IPS-18a (cell line): ENCODE results near the gene MTHFD1L.

Experiments
- H3K27ac ChIP-seq: one replicate; pipeline ENCODE4 v1.5.1; 2013; ENCODE audit warnings: low read length
- H3K27me3 ChIP-seq: one replicate; pipeline ENCODE4 v1.6.1; 2013; ENCODE audit warnings: mild to moderate bottlenecking, low read length; ENCODE audit not compliant: control insufficient read depth, insufficient read depth
- H3K36me3 ChIP-seq: one replicate; pipeline ENCODE4 v1.6.1; 2013; ENCODE audit warnings: low read depth, low read length; ENCODE audit not compliant: control insufficient read depth
- H3K4me1 ChIP-seq: one replicate; pipeline ENCODE4 v1.6.1; 2013; ENCODE audit warnings: low read depth, low read length; ENCODE audit not compliant: control insufficient read depth
- H3K4me3 ChIP-seq: one replicate; pipeline ENCODE4 v1.5.1; 2013; ENCODE audit warnings: low read length
- H3K9ac ChIP-seq: one replicate; pipeline ENCODE4 v1.6.1; 2013; ENCODE audit warnings: mild to moderate bottlenecking, low read length, moderate library complexity
- H3K9me3 ChIP-seq: one replicate; pipeline ENCODE4 v1.6.1; 2013; ENCODE audit warnings: low read depth, low read length; ENCODE audit not compliant: control insufficient read depth

MTHFD1L gene

DNA sequence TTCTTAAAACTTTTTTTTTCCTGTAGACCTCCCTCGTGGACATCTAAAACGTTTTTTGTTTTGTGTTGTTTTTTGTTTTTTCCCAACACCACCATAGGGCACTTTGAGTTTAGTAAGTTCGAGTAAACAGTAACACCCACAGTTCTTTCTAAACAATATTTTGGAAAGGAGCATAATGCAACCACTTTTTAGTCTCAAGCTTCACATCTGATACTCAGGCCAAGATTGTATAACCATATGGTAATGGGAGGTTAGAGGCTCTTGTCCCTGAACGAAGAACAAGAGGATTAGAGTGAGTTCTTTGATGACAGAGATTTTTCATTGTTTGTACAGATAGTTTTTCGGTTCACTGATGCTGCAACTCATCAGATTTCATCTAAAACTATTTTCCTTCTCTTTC, 144.6 kb downstream of the MTHFD1L start:
- Histone ChIP-seq H3K4me3 (peak overlapping the region; percentile 7), H3K9ac (no peak overlapping the region), H3K9me3 (no peaks in the 10 kb centered on the region), H3K36me3 (peaks cover 18% of the 10 kb centered on the region), H3K4me1 (peaks cover 24% of the 10 kb centered on the region), H3K27me3 (no peaks in the 10 kb centered on the region), H3K27ac (no peak overlapping the region)

DNA sequence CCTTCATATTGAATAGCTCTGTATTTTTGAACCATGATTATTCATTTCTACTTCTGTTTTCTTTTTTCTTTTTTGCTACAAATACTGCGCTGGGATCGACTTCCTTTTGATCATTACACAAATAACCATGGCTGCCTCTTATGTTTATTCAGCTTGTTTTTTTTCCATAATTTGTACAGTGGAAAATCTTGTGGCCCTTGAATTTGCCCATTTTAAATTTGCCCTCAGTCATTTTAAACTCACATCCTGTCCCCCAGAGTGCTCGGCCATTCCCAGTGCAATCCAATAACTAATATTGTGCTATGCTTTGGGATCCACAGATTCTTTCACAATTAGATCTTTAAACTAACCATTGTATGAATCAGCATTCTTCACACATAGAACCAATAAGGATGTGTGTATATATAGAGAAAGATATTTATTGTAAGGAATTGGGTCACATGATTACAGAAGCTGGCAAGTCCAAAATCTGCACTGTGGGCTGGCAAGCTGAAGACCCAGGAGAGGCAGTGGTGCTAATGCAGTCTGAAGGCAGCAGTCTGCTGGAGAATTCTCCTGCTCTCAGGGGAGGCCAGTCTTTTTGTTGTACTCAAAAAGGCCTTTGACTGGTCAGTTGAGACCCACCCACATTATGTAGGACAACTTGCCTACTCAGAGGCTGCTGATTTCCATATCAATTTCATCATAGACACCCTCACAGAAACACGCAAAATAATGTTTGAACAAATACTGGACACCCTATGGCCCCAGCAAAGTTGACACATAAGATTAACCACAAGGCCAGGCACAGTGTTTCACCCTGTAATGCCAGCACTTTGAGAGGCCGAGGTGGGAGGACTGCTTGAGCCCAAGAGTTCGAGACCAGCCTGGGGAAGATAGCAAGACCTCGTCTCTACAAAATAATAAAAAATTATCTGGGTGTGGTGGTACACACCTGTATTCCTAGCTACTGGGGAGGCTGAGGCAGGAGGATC, 147.1 kb downstream of the MTHFD1L start:
- Histone ChIP-seq H3K9ac (no peak overlapping the region), H3K9me3 (no peaks in the 10 kb centered on the region), H3K4me3 (no peak overlapping the region), H3K27me3 (no peaks in the 10 kb centered on the region), H3K4me1 (peaks cover 20% of the 10 kb centered on the region), H3K27ac (no peak overlapping the region), H3K36me3 (peaks cover 30% of the 10 kb centered on the region)

DNA sequence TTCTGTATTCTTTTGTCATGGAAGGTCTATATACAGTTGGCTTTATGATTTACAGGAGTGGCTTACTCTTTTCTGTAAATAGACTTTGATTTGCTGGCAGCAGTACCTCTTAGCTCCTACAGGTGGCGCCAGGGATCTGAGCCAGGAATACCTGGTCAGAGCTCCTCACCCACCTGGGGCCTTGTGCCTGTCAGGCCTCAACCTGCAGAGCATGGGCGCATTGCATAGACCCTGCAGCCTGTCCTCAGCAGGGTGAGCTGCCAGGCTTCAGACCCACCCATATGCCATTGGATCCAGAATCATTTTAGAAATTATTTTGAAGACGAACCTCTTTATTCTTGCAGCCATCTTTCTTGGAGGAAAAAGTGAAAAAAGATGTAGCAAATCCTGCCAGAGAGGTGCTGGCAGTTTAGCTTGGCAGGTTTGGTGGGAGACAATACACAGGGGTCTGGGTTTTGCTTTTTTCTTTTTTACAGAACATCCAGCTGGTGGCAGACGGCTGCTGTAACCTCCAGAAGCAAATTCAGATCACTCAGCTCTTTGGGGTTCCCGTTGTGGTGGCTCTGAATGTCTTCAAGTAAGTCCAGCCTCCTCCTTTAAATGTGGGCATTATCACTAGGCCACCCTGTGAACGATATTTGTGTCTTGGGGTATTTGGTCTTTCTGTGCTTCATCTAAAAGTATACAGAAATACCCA, 149.1 kb downstream of the MTHFD1L start:
- Histone ChIP-seq H3K4me3 (no peak overlapping the region), H3K9me3 (no peaks in the 10 kb centered on the region), H3K27ac (no peak overlapping the region), H3K36me3 (peaks cover 46% of the 10 kb centered on the region), H3K9ac (no peak overlapping the region), H3K27me3 (no peaks in the 10 kb centered on the region), H3K4me1 (peaks cover 8% of the 10 kb centered on the region)

DNA sequence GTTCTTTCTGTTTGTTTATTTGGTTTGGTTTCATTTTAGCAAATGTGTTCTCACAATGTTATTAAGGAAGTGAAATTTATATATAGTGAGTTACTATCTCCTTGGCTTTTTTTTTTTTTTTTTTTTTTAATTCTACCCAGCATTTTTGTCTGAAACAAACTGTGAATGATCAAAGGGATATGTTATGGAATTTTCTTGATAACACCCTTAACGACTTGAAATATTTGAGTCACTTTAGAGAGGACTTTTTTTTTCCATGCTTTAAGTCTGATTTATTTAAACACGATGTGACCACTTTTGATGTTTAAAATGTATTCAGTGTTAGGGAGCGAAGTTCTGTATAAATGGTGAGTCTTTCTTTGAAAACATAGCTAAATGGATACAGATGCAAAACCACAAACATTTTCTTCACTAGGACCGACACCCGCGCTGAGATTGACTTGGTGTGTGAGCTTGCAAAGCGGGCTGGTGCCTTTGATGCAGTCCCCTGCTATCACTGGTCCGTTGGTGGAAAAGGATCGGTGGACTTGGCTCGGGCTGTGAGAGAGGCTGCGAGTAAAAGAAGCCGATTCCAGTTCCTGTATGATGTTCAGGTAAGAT, 149.7 kb downstream of the MTHFD1L start:
- Histone ChIP-seq H3K27me3 (no peaks in the 10 kb centered on the region), H3K9ac (no peak overlapping the region), H3K36me3 (peaks cover 46% of the 10 kb centered on the region), H3K27ac (no peak overlapping the region), H3K4me1 (peaks cover 2% of the 10 kb centered on the region), H3K4me3 (no peak overlapping the region), H3K9me3 (no peaks in the 10 kb centered on the region)

DNA sequence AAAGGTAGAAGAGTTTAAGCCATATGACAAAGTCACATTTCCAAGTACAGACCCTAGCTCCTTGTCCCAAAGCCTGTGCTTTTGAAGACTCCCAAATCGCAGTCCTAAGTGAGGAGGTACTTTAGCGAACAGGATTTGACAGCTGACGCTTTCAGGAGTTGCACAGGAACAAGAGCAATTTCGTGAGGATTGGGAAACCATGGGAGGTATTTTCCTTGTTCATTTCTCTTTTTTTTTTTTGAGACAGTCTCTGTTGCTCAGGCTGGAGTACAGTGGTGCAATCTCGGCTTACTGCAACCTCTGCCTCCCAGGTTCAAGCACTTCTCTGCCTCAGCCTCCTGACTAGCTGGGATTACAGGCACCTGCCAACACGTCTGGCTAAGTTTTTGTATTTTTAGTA, 150.6 kb downstream of the MTHFD1L start:
- Histone ChIP-seq H3K36me3 (peaks cover 44% of the 10 kb centered on the region), H3K4me3 (no peak overlapping the region)

DNA sequence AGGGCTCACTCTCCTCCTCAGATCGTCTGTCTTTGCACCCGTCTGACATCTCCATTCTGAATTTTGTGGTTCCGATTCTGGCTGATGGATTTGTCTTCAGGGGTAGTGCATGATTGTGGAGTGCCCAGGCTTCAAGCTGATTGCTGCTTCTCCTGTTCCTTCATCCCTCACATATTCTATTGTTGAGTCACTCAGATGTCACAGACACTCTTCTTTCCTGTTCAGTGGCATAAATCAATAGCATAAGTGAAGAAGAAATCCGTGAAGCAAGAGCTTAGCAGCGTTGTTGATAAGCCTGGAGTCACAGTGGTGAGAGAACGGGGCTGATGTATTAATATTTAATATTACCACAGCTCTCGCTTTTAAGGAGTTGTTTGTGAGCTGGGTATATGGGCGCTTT, 152.5 kb downstream of the MTHFD1L start:
- Histone ChIP-seq H3K9ac (no peak overlapping the region), H3K4me3 (no peak overlapping the region), H3K27ac (no peak overlapping the region), H3K9me3 (no peaks in the 10 kb centered on the region), H3K4me1 (no peaks in the 10 kb centered on the region), H3K27me3 (no peaks in the 10 kb centered on the region), H3K36me3 (peaks cover 41% of the 10 kb centered on the region)

More for the DNA sequence above, 150.6 kb downstream of the MTHFD1L start:
- H3K9me3 ChIP-seq, result no peaks in the 10 kb centered on the region
- H3K27me3 ChIP-seq, result no peaks in the 10 kb centered on the region
- H3K27ac ChIP-seq, result no peak overlapping the region
- H3K9ac ChIP-seq, result no peak overlapping the region
- H3K4me1 ChIP-seq, result no peaks in the 10 kb centered on the region

DNA sequence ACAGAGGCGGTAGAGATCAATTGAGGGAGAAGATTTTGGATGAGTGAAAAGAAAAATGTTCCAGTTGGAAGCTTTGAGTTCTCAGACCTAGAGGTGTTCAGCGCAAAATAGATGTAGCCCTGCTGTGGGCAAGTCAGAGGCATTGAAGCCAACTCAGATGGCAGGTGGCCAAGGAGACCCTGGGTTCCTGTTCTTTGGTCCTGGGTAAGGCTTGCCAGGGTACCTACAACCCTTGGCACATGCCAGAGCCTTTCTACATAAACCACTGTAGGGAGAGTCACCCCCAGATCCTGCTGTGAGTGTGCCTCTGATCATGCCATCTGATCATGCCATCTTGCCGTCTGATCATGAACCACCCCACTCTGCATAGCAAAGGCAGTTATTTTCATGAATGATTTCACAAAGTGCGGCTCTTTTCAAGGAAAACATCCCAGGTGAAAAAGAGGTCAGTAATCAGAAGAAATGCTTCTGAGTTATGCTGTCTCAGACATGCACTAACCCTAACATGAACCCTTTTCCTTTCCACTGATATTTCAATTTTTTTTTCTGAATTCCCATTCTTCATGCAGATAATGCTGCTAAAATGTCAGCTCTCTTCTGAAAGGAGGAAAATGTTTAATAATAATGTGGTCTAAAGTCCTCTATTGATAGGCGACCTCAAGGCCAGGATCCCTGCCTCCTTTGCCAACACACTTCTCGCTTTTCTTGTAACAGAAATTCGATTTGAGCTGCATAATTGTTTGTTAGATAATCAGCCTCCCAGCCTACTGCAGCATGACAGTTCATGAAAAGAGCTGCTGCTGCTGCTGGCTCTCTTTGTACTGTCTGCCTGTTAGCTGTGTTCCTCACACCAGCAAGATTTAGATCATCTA, 153.6 kb downstream of the MTHFD1L start:
- no peak overlapping the region for H3K4me3 ChIP-seq
- H3K27me3 ChIP-seq, result no peaks in the 10 kb centered on the region
- H3K27ac ChIP-seq, result no peak overlapping the region
- no peaks in the 10 kb centered on the region for H3K4me1 ChIP-seq
- peaks cover 47% of the 10 kb centered on the region for H3K36me3 ChIP-seq
- H3K9me3 ChIP-seq, result no peaks in the 10 kb centered on the region
- H3K9ac ChIP-seq, result no peak overlapping the region

DNA sequence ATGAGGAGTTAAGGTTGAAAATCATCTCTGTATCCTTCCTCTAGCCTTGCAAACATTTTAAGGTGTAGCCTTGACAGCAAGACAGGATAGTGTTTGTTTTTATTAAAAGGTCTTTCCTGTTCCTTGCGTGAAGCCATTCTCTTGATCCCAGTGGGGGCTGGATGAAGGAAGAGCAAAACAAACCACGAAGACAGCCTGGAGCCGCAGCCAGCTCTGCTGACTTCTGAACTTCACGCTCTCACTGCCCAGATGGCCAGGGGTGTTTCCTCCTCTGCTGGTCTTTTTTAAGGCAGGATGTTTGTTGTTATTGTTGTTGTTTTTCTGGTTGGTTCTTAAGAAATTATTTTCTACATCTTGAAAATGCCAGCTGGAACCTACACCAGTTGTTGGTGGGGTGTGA, 156.4 kb downstream of the MTHFD1L start:
- Histone ChIP-seq H3K9ac (no peak overlapping the region), H3K4me3 (no peak overlapping the region), H3K36me3 (peaks cover 37% of the 10 kb centered on the region), H3K4me1 (no peaks in the 10 kb centered on the region), H3K27me3 (no peaks in the 10 kb centered on the region), H3K27ac (no peak overlapping the region), H3K9me3 (no peaks in the 10 kb centered on the region)

DNA sequence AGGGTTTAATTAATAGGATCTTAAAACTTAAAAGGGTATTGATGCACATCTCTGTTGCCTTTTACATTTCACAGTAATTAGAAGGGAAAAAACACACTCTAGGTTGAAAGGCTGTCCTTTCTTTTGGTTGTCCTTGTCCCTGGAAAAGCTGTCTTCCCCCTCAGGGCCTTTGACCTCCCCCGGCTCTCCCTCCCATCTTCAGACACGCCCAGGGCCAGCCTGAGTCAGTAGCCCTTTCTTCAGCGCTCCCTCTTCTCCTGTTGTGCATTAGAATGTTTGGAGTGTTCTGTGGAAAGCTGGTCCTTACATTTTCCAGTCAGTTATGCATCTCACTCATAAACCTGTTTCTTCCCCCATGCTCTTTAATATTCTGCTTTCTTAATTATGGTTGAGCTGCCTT, 157.0 kb downstream of the MTHFD1L start:
- Histone ChIP-seq H3K9me3 (no peaks in the 10 kb centered on the region), H3K27me3 (no peaks in the 10 kb centered on the region), H3K4me1 (no peaks in the 10 kb centered on the region), H3K27ac (no peak overlapping the region), H3K9ac (no peak overlapping the region), H3K4me3 (no peak overlapping the region), H3K36me3 (peaks cover 34% of the 10 kb centered on the region)

DNA sequence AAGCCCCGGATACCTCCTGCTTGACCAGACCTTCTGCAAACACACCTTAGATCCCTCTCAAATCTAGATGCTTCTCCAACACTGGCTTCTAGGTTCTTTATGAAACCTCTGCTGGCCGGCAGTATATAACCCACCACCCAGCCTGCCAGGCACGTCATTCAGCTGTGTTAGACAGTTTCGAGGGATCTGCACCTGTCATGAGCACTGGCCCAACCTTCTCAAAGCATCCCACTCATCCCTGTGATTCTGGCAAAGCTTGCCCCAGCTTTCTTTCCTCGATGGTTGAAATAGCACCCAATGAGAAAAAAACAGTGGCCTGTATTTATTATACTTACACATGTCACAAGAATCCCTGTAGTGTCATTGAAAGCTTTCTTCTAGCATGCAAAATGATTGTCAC, 157.8 kb downstream of the MTHFD1L start:
- H3K4me3 ChIP-seq, result no peak overlapping the region
- no peak overlapping the region for H3K27ac ChIP-seq
- no peaks in the 10 kb centered on the region for H3K9me3 ChIP-seq
- H3K4me1 ChIP-seq, result no peaks in the 10 kb centered on the region
- H3K36me3 ChIP-seq, result peaks cover 27% of the 10 kb centered on the region
- H3K9ac ChIP-seq, result no peak overlapping the region
- no peaks in the 10 kb centered on the region for H3K27me3 ChIP-seq

DNA sequence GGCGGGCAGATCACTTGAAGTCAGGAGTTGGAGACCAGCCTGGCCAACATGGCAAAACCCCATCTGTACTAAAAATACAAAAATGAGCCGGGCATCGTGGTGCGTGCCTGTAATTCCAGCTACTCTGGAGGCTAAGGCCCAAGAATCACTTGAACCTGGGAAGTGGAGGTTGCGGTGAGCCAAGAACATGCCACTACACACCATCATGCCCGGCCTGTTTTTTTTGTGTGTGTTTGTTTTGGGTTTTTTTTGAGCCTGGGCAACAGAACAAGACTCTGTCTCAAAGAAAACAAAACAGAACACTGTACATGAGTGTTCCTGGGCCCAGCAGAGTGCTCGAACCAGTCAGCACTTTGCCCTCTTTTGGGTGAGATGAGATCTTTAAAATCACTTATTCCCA, 159.1 kb downstream of the MTHFD1L start:
- H3K9ac ChIP-seq, result no peak overlapping the region
- H3K9me3 ChIP-seq, result no peaks in the 10 kb centered on the region
- H3K4me3 ChIP-seq, result no peak overlapping the region
- no peak overlapping the region for H3K27ac ChIP-seq
- no peaks in the 10 kb centered on the region for H3K4me1 ChIP-seq
- H3K27me3 ChIP-seq, result no peaks in the 10 kb centered on the region
- H3K36me3 ChIP-seq, result peaks cover 17% of the 10 kb centered on the region
